Left ventricle myocardium superior (tissue), 1 donor: ENCODE data around the gene RP9. TPM values are rescaled to one million over a fixed set of nuclear protein-coding genes. Genes with fewer than 3 reads are reported as not detected.
"Not testable (repeated sequence)": the region's sequence is repeated elsewhere in the genome, so short reads cannot be mapped to it uniquely, and the experiment has no call there.

Experiments
- ATAC-seq: fragments of 200-7000 bp; cut with Tn5 transposase; one replicate; pipeline ENCODE4 v1.9.1; 2020; ENCODE audit warnings: mild to moderate bottlenecking, moderate library complexity
- DNase-seq: peaks from one replicate; pipeline ENCODE4 v3.0.0-alpha.2; 2020
- intact Hi-C: fragments of 100-400 bp; cut with micrococcal nuclease; formaldehyde crosslinking; loops from one replicate; pipeline ENCODE4 v1.11.0; 2022
- total RNA-seq: library from RNA; stranded (reverse); fragmentation: NEBNext Ultra II Directional; extraction: Animal tissue kit (Norgen Biotek cat#: 25700); gene quantifications from one replicate; pipeline ENCODE4 v1.2.1, GENCODE V29; 2021
- donor health status: DM: no; HTN: yes; CAD: no; lungs with severe emphysema.

Gene RP9
- total RNA-seq, 1 donor from 2014 or later: 23.3 TPM

DNA sequence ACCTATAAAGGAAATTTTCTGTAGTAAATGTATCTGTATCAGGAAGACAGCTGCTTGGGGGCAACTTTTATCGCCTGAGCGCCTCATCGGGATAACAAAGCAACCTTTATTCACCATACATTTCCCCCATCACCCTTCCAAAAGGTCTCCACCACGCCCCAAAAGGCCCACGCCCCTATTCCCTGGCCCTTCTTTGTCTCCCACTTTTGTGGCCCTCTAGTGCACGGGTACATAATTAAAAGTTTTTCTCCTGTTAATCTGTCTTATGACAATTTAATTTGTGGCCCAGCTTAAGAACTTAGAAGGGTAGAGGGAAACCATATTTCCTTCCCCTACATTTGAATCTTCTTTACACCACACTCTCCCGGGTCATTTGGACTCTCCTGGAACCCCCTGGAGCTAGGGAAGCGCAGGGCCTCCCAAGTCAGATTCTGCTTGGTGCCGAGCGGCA, 625 bp downstream of the RP9 start:
- ATAC-seq (no peak), DNase-seq (no peak)
- intact Hi-C loops: no loop called here

DNA sequence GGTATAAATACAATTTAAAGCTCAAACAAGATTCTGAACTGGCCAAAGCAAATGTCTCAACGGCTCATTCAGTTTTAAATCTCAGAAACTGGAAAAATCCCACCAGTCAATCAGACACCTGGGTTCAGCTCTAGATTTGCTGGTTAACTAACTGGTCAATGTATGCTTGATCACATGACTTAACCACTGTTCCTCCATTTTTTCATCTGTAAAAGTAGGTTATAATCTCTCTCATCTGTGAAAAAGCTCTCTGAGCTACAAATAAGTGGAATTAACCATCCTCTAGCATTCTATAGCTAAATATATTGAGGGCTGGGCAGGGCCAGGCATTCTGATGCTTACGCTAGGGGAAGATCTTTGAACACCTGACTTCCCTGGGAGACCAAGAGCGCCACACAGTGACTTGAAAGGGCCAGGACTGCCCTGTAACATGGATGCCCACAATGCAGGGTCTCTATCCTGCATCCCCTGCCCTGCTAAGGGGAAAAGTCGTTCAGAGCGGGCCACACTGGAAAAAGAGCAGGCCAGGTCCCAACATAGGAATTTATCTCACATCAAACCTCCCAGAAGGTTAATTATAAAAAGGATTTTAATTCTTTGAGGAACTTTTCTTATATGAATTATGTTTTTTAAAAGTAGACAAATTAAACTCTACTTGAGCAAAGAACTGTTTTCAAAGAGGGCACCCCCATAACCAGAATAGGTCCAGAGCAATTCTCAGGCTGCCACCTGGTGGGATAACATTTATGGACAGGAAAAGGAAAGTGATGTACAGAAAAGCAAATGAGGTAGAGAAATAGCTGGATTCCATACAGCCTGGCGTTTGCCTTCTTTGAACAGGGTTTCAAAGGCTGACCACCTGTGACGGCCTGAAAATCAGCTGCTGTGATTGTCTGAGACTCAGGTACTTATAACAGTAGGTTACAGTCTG, 1.8 kb downstream of the RP9 start:
- ATAC-seq: peak; percentile 44
- intact Hi-C loops: no loop called here
- DNase-seq: no peak

DNA sequence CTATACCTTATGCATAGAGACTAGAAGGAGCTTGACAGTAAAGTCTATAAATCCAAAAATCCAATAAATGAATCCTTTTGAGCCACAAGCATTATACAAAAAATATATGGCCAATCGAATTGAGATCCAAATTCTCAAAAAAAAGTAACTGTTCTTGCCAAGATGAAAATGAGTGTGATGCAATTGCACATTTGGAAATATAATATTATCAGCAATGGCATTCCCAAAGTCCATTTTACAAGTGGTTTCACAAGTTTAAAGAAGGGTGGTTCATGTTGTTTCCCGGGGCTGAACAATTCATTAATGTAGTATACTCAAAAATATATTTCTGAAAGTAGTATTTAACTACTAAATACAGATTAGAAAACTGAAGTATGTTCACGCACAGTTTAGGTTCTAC, 7.3 kb downstream of the RP9 start:
- intact Hi-C loops: no loop called here
- ATAC-seq (no peak), DNase-seq (no peak)

DNA sequence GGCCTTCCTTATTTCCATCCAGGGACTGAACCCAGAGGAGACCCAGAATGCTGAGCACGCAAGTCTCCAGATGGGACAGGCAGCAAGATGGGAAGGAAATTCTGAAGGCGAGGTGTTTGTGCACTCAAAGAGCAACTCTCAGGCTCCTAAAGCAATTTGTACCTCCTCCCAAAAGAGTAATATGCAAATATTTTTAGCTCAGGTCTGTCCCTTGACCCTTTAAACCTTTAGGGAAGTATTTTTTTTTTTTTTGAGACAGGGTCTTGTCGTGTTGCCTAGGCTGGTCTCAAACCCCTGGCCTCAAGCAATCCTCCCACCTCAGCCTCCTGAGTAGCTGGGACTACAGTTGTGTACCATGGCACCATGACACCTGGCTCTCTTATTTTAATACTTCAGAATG, 8.4 kb downstream of the RP9 start:
- ATAC-seq (no peak), DNase-seq (no peak)
- intact Hi-C loops: no loop called here

DNA sequence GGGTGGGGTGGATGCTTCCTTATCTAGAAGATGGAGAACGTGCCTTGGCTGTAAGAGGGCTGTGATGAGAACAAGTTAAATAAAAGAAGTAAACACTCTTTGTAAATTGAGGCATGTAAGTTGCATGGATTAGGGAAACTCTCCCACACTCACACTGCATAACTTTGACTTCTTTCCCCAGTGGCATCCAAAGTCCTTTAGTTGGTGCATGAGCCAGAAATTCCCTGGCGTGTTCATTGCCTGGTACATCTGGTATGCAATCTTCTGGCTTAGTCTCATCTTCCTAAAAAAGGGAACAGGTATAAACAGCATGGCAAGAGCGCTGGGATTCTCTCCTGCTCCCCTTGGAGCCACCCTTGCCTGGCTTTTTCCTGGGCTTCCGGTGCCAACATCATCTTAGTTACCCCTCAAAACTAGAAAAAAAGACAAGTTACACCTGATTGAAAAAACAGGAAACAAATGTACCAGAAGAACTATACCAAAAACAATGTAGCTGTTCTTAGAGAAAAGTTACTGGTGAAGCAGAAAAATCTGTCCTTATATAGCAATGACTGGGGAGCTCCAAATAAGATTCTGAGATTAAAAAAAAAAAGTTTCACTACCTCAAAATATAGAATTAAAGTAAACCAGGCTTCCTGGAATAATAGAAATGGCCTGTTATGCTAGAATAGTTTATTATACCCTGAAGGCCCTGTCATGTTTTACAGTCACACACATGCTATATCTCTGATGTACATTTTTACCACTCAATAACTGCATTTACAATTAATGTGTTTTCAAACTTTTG, 9.9 kb downstream of the RP9 start:
- intact Hi-C loops: no loop called here
- DNase-seq (no peak), ATAC-seq (peak; percentile 80)

DNA sequence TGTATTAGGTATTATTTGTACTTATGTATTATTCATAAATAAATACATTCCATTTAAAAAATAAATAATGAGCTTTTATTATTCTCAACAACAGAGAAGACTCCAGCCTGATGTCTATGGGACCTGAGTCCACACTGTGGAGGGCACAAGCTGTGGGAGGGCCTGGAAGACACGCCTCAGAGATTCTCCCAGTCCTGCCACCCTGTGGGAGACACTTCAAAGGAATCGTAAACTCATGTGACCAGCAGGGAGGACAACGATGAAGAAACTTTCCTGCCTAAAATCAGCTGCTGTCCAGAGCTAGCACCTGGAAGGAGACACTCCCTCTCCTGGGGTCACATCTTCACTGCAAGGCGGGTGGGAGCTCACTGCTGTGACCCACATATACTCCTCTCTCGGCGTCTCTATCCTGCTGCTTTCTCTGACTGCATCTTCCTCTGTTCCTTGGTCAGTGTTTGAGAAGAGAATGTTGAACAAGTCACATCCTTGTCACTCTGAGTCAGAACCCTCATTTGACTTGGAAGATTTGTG, 14.4 kb downstream of the RP9 start:
- ATAC-seq, DNase-seq, intact Hi-C loops: not testable (repeated sequence)

DNA sequence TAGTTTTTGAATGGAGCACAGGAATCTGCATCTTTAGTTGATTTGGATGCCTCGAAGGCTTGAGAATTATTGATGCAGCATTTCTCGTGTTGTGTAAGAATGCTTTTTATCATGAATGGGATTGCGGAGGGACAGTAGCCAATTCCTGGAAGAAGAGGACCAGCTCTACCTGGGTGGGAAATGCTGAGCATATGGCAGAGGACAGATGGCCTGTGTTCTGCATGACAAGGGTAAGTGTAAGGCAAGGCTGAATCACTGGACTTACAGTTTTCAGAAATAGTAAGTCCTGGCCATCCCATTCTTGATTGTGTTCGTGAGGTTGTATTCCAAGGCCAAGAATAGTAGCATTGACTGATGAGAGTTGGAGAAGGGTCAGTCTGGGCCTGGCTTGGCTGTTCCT, 15.9 kb downstream of the RP9 start:
- no peak for ATAC-seq
- intact Hi-C loops: no loop called here
- no peak for DNase-seq

DNA sequence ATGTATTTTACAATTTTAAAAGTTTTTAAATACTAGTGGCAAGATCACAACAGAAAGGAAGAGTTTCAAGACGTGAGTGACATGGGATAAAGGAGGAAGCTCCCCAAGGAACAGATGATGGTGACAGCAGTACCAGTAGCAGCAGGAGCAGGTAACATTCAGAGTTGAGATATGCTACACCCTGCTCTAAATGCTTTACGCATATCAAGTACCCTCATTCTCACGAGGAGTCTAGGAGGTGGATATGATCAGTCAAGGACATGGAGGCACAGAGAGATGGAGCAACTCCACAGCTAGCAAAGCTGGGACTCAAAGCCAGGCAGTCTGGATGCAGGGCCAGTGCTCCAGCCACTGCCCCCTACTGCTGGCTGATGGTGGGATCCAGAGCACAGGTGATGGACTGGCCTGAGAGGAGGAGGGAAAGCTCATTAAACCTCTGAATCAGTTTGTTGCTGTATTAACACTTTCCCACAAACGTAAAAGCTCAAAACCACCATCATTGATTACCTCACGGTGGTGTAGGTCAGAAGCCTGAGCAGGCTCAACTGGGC, 17.5 kb downstream of the RP9 start:
- ATAC-seq: no peak
- no peak for DNase-seq
- intact Hi-C loops: no loop called here

DNA sequence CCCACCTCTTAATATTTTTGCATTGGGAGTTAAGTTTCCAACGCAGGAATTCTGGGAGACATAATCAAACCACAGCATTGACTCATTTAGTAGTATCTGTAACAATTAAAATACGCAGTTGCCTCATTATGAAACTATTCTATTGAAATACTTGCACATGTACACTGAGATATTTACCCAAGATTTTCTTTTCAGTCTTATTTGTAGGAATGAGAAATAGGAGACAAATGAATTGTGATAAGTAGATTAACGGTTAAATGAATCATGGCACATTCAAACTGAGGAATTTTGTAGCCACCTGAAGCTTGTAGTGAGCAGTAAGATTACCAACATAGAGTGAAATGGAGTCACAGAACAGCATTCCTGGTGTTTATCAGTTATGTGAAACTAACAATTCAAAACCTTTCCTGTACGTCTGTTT, 18.1 kb downstream of the RP9 start:
- DNase-seq (no peak), ATAC-seq (no peak)
- intact Hi-C loops: no loop called here

DNA sequence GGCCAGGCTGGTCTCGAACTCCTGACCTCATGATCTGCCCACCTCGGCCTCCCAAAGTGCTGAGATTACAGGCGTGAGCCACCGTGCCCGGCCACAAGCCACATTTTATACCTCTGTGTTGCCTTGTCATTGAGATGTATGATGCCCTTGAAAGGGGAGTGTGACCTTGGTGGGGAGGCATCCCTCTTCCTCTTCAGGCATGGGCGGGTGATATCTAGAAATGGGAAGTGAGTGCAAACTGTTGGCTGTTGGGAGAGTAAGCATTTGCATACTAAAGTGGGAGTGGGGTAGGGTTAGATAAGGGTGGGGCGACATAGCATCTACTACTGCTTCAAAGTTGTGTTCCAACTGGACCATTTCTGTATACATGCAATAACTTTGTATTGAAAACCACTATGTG, 20.1 kb downstream of the RP9 start:
- DNase-seq (no peak), ATAC-seq (no peak)
- intact Hi-C loops: no loop called here

DNA sequence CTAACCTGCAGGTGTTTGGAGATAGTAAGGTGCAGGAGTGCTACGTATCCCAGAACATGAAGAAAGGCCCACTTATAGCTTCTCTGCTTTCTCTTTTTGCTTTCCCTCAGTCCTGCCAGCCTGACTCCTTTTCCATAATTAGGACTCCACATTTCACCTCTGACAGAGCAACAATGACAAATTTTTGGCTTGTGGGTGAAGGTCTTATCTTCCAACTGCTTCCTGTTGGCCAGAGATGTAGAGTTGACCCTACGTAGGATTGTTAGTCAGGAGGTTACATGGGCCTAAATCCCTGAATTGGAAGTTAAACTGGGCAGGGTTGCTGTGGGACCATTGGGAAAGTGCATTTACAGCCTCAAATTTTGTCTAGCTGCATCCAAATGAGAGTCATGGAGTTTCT, 21.3 kb downstream of the RP9 start:
- intact Hi-C loops: no loop called here
- DNase-seq (no peak), ATAC-seq (peak; percentile 78)

DNA sequence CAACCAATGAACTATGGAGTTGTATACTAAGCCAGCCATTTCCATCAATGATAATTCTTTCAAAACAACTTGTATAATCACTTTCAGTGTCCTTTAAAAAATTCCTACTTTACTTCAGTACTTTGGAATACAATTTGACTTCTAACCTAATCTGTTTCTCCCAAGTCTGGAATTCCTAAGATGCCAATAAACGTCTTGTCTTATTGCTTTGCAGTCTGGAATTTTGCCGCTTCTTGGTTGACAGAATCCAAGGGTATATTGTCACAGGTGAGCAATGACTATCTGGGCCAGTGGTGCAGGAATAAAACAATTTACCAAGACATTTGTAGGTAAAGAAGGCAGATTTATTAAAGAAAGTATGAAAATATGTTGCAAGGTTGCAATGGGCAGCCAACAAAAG, 21.8 kb downstream of the RP9 start:
- no peak for DNase-seq
- no peak for ATAC-seq
- intact Hi-C loops: no loop called here

DNA sequence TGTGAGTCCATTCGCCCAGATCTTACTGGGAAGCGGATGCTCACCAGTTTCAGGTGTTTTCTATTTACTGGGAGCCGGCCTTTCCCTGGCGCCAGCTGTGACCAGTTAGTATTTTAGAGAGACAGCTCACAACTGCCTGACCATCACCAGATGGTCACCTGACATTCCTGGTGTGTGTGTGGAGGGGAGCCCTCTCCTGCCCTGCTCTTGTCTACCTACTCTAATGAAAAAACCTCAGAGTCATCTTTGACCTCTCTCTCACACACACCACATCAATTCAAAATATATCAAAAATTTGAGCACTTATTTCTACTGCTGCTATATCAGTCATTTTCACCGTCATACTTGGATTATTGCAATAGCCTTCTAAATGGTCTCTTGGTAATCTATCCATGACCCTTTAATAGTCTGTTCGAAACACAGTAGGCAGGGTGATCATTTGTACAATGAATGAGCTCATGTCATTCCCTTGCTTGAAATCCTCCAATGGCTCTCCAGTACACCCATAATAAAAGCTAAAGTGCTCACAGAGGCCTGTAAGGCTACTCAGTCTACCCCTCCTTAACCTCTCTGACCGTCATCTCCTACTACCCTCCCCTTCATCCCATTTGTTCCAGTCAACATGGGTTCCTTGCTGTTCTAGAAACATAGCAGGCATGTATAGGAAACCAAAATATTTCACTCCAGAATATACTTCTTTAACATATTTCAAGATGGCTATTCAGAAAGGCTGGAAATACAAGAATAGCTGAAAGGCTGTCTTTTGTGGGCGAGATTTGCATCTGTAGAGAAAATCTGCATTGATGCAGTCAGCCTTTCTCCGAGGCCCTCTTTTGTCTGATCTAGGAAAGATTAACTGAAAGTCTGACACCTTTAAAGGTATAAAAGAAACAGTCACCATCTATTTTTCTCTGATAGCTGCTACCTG, 29.2 kb downstream of the RP9 start:
- intact Hi-C loops: no loop called here
- no peak for ATAC-seq
- DNase-seq: no peak

DNA sequence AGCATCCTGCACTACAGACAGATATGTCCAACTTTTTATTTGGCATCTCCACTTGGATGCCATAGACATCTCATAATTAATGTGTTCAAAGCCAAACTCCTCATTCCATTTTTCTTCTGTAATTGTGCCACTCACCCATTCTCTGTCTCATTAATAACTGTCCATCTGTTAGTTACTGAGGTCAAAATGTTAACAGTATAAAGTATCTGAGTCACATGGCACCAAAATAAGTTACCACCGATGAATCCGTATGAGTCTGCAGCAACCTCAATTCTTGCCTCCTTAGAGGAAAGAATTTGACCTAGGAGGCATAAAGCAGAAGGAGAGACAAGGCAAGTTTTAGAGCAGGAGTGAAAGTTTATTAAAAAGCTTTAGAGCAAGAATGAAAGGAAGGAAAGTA, 30.1 kb downstream of the RP9 start:
- ATAC-seq: no peak
- intact Hi-C loops: no loop called here
- DNase-seq: no peak

DNA sequence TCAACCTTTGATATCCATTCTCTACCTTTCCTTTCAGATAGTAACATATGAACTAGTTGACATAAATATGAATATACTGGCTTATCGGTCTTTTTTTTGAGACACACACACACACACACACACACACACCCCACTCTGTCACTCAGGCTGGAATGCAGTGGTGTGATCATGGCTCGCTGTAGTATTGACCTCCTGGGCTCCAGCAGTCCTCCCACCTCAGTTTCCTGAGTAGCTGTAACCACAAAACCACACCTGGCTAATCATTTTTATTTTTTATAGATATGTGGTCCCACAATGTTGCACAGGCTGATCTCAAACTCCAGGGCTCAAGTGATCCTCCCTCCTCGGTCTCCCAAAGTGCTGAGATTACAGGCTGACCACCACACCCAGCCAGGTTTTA, 32.5 kb downstream of the RP9 start:
- ATAC-seq (no peak), DNase-seq (no peak)
- intact Hi-C loops: no loop called here

DNA sequence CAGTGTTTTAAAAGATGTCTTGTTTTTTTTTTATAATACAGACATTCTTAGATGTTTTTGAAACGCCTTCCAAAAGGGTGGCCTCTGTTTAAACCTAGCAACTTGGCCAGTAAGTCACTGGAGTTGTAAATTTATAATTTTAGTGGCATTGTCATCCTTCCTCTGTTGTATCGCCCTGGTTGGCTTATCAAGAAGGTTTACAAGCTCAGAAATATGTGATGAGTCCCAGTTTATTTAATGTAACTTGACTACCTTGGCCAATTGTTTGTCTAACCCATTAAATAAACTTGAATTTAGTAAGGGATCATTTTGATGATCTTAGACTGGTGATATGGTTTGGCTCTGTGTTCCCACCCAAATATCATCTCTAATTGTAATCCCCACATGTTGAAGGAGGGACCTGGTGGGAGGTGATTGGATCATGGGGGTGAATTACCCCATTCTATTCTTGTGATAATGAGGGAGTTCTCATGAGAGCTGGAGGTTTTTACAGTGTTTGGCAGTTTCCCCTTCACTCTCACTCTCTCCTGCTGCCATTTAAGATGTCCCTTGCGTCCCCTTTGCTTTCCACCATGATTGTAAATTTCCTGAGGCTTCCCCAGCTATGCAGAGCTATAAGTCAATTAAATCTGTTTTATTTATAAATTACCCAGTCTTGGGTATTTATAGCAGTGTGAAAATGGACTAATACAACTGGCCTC, 33.2 kb downstream of the RP9 start:
- DNase-seq: no peak
- ATAC-seq: no peak
- intact Hi-C loops: no loop called here

DNA sequence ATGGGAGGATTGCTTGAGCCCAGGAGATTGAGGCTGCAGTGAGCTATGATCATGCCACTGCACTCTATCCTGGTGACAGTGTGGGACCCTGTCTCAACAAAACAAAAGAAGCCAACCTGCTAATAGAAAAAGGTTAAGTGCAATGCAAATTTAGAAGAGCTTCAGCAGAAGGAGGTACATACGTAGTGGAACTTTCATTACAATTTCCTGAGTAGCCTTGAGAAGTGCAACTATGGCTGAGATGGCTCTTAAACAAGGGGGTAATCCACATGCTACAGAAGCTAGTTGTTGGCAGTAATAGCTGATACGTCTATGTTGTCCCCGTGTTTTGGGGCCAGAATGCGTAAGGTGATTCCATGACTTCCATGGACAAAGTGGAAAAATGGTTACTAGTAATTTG, 36.0 kb downstream of the RP9 start:
- ATAC-seq (no peak), DNase-seq (no peak)
- intact Hi-C loops: no loop called here

DNA sequence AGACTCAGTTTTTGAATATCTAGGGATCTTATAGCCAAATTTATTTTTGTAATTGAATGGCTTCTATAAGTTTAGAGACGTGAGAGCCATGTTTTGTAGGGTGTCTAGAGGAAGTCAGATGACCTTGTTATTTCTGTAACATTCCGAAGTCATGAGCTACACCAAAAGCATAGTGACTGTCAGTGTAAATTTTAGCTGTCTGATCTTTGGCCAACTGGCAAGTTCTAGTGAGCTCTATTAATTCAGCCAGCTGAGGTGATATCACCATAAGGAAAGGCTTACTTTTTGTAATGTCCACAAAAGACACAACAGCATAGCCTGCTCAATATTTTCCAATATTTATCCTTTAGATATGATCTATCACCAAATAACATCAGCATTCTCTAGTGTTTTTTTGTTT, 36.7 kb downstream of the RP9 start:
- DNase-seq: no peak
- ATAC-seq: peak; percentile 88

More for the DNA sequence above, 36.7 kb downstream of the RP9 start:
- intact Hi-C loops: no loop called here
